Measurements from ENCODE around the gene PRAMEF12.

Gene PRAMEF12

DNA sequence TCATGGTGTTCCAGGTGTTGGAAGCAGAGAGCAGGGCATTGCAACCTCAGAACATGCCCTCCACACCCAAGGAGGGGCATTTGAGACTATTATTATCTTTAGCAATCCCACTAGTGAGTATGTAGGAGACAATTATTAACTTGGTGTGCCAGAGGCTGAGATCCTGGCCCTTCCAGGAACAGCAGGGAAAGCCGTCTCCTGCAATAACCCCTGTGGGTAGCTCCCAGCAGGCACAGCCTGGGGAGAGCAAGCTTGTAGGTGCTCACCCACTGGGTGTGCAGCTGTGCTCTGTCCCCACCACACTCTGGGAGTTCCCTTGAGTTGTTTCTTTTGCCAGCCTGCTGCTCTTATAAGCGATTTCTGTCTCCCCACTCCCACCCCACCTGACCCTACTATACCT, 17.3 kb upstream of the PRAMEF12 start:
- H4K8ac ChIP-seq (ENCODE audit: low read length), result no peak overlapping the region
- H3K36me3 ChIP-seq (ENCODE audit: control insufficient read depth in 1 of 2, insufficient read depth in 2 of 2, low read depth in 1 of 2, low read length in 2 of 2), result no peaks in the 10 kb centered on the region
- peaks cover 0 to 23% of the 10 kb centered on the region in 2 experiments for H3K27me3 ChIP-seq (ENCODE audit: control insufficient read depth in 1 of 2, insufficient read depth in 1 of 2, low read length in 2 of 2)
- H3K18ac ChIP-seq (ENCODE audit: low read depth in 1 of 2, low read length in 2 of 2), result no peak overlapping the region
- DNase-seq, result no peak
- H3K79me1 ChIP-seq (replicated peaks; ENCODE audit: low read length, poor library complexity, severe bottlenecking), result no peaks in the 10 kb centered on the region
- H3K14ac ChIP-seq (ENCODE audit: low read length in 2 of 2), result no peak overlapping the region
- H2BK15ac ChIP-seq (ENCODE audit: low read depth, poor library complexity, severe bottlenecking), result no peak overlapping the region
- H3K4ac ChIP-seq (ENCODE audit: low read depth in 1 of 2, low read length in 2 of 2), result no peak overlapping the region
- H4K91ac ChIP-seq (ENCODE audit: low read length), result no peak overlapping the region
- H2AK5ac ChIP-seq (ENCODE audit: low read length, severe bottlenecking), result no peak overlapping the region
- no peak overlapping the region for H3K23ac ChIP-seq (ENCODE audit: low read length in 2 of 2)
- H2AFZ ChIP-seq (ENCODE audit: low read depth, low read length), result no peak overlapping the region
- H3K27ac ChIP-seq (ENCODE audit: low read length, poor library complexity, severe bottlenecking), result no peak overlapping the region
- H2BK120ac ChIP-seq (ENCODE audit: low read depth, low read length), result no peak overlapping the region
- H3K9me3 ChIP-seq (ENCODE audit: control insufficient read depth, low read length), result no peaks in the 10 kb centered on the region
- H3K9ac ChIP-seq (ENCODE audit: low read length), result no peak overlapping the region
- no peak overlapping the region for H2BK5ac ChIP-seq (ENCODE audit: low read depth, low read length, poor library complexity, severe bottlenecking)
- no peak overlapping the region for H2BK12ac ChIP-seq (ENCODE audit: low read length in 2 of 2)
- H3K4me3 ChIP-seq (ENCODE audit: insufficient read depth in 1 of 2, low read depth in 1 of 2, low read length in 2 of 2), result no peak overlapping the region
- 74% methylated on average over 1 of the region's 2 CpGs for WGBS
- H3K4me2 ChIP-seq (ENCODE audit: low read length, poor library complexity, severe bottlenecking), result no peak overlapping the region
- H3K4me1 ChIP-seq (ENCODE audit: control insufficient read depth, insufficient read depth, low read depth, low read length), result no peaks in the 10 kb centered on the region

DNA sequence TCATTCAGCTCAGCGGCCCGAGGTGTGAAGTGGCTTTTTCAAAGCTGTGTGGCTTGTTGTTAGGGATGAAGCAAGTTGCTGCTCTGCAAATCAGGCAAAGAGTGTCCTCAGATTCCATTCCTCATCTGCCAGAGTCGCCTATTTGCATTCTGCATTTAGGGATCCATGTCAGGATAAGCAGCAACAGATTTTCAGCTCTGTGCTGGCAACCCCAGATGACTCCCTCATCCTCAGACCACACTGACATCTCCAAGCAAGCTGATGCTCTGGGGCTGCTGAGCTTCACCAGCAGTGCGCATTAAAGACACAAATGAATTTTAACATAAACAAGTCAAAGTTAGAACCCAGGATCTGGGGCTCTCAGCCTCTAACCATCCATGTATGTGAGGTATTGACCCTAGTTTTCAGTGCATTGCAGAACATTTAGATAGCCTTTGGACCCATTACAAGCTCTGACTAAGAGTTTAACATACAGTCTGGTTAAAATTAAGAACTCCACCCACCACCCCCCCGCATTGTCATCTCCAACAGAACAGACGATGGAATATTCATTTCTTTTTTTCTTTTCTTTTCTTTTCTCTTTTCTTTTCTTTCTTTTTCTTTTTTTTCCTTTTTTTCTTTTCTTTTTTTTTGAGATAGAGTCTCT, 16.6 kb upstream of the PRAMEF12 start:
- DNase-seq, result no peak
- Histone ChIP-seq H2BK12ac (ENCODE audit: low read length in 2 of 2) (no peak overlapping the region), H3K27me3 (ENCODE audit: control insufficient read depth in 1 of 2, insufficient read depth in 1 of 2, low read length in 2 of 2) (peaks cover 0 to 23% of the 10 kb centered on the region in 2 experiments), H3K9ac (ENCODE audit: low read length) (no peak overlapping the region), H3K79me1 (replicated peaks; ENCODE audit: low read length, poor library complexity, severe bottlenecking) (no peaks in the 10 kb centered on the region), H4K91ac (ENCODE audit: low read length) (no peak overlapping the region), H3K14ac (ENCODE audit: low read length in 2 of 2) (no peak overlapping the region), H2BK15ac (ENCODE audit: low read depth, poor library complexity, severe bottlenecking) (no peak overlapping the region), H3K9me3 (ENCODE audit: control insufficient read depth, low read length) (no peaks in the 10 kb centered on the region), H4K8ac (ENCODE audit: low read length) (no peak overlapping the region), H2BK5ac (ENCODE audit: low read depth, low read length, poor library complexity, severe bottlenecking) (no peak overlapping the region), H3K4me3 (ENCODE audit: insufficient read depth in 1 of 2, low read depth in 1 of 2, low read length in 2 of 2) (no peak overlapping the region), H3K18ac (ENCODE audit: low read depth in 1 of 2, low read length in 2 of 2) (no peak overlapping the region), H3K4ac (ENCODE audit: low read depth in 1 of 2, low read length in 2 of 2) (no peak overlapping the region), H3K4me2 (ENCODE audit: low read length, poor library complexity, severe bottlenecking) (no peak overlapping the region), H2AK5ac (ENCODE audit: low read length, severe bottlenecking) (no peak overlapping the region), H2AFZ (ENCODE audit: low read depth, low read length) (no peak overlapping the region), H3K27ac (ENCODE audit: low read length, poor library complexity, severe bottlenecking) (no peak overlapping the region), H3K36me3 (ENCODE audit: control insufficient read depth in 1 of 2, insufficient read depth in 2 of 2, low read depth in 1 of 2, low read length in 2 of 2) (no peaks in the 10 kb centered on the region), H3K4me1 (ENCODE audit: control insufficient read depth, insufficient read depth, low read depth, low read length) (no peaks in the 10 kb centered on the region), H3K23ac (ENCODE audit: low read length in 2 of 2) (no peak overlapping the region), H2BK120ac (ENCODE audit: low read depth, low read length) (no peak overlapping the region)
- 75% methylated on average over 6 of the region's 6 CpGs for WGBS

DNA sequence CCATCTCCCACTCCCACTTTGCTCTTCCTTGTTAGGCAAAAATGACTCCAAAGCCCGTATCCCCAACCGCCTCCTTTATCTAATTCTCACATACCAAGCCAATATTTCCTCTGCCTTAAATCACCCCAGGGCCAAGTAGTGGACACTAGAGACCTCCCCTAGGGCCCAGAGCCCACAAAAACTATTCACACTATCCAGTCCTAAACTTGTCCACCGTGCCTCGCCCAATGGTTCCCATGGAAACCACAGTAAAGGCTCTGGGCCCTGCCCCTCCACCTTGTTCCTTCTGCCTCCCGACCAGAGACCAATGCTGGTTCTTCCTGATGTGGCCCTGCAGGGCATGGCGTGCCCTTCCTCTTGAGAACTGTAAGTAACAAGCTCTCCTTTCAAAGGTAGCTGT, 15.7 kb upstream of the PRAMEF12 start:
- Histone ChIP-seq H3K4me2 (ENCODE audit: low read length, poor library complexity, severe bottlenecking) (no peak overlapping the region), H2BK15ac (ENCODE audit: low read depth, poor library complexity, severe bottlenecking) (no peak overlapping the region)
- 69% methylated on average over 6 of the region's 6 CpGs for WGBS

DNA sequence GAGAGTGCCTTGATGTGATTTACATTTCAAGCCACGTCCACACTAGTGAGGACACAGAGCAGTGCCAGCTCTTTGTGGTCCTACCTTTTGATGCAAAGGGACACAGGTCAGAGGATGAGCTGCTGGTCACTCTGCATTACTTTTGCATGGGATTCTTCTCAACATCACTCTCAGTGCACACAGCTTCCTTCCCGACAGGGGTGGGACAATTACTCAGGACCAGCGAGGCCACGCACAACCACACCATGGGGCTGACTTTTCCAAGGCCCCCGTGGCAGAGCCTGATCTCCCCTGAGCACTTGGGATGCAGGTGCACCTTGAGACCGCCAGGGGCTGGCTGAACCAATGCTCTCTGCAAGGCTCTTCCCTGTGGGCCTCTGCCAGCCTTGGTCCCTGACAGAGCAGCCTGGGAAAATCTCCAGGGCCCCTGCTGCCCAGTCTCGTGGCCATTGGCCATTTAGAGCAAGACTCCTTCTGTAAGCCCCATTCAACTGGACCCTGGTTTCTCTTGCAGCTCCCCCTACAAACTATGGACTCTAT, 13.2 kb upstream of the PRAMEF12 start:
- Histone ChIP-seq H3K4me2 (ENCODE audit: low read length, poor library complexity, severe bottlenecking) (no peak overlapping the region), H3K36me3 (ENCODE audit: control insufficient read depth in 1 of 2, insufficient read depth in 2 of 2, low read depth in 1 of 2, low read length in 2 of 2) (no peaks in the 10 kb centered on the region), H3K4me1 (ENCODE audit: control insufficient read depth, insufficient read depth, low read depth, low read length) (no peaks in the 10 kb centered on the region), H3K4ac (ENCODE audit: low read depth in 1 of 2, low read length in 2 of 2) (no peak overlapping the region), H2BK120ac (ENCODE audit: low read depth, low read length) (no peak overlapping the region), H3K27me3 (ENCODE audit: control insufficient read depth in 1 of 2, insufficient read depth in 1 of 2, low read length in 2 of 2) (peaks cover 0 to 28% of the 10 kb centered on the region in 2 experiments), H3K18ac (ENCODE audit: low read depth in 1 of 2, low read length in 2 of 2) (no peak overlapping the region), H4K8ac (ENCODE audit: low read length) (no peak overlapping the region), H3K9ac (ENCODE audit: low read length) (no peak overlapping the region), H2BK12ac (ENCODE audit: low read length in 2 of 2) (no peak overlapping the region), H3K79me1 (replicated peaks; ENCODE audit: low read length, poor library complexity, severe bottlenecking) (no peaks in the 10 kb centered on the region), H3K9me3 (ENCODE audit: control insufficient read depth, low read length) (no peaks in the 10 kb centered on the region), H4K91ac (ENCODE audit: low read length) (no peak overlapping the region), H3K4me3 (ENCODE audit: insufficient read depth in 1 of 2, low read depth in 1 of 2, low read length in 2 of 2) (no peak overlapping the region), H2BK15ac (ENCODE audit: low read depth, poor library complexity, severe bottlenecking) (no peak overlapping the region), H2AK5ac (ENCODE audit: low read length, severe bottlenecking) (no peak overlapping the region), H2BK5ac (ENCODE audit: low read depth, low read length, poor library complexity, severe bottlenecking) (no peak overlapping the region), H3K27ac (ENCODE audit: low read length, poor library complexity, severe bottlenecking) (no peak overlapping the region), H2AFZ (ENCODE audit: low read depth, low read length) (no peak overlapping the region), H3K14ac (ENCODE audit: low read length in 2 of 2) (no peak overlapping the region), H3K23ac (ENCODE audit: low read length in 2 of 2) (no peak overlapping the region)
- 61% methylated on average over 7 of the region's 7 CpGs for WGBS
- no peak for DNase-seq

More for the DNA sequence above, 15.7 kb upstream of the PRAMEF12 start:
- Histone ChIP-seq H3K14ac (ENCODE audit: low read length in 2 of 2) (no peak overlapping the region), H3K9ac (ENCODE audit: low read length) (no peak overlapping the region), H2BK12ac (ENCODE audit: low read length in 2 of 2) (no peak overlapping the region), H3K4me3 (ENCODE audit: insufficient read depth in 1 of 2, low read depth in 1 of 2, low read length in 2 of 2) (no peak overlapping the region), H3K9me3 (ENCODE audit: control insufficient read depth, low read length) (no peaks in the 10 kb centered on the region), H4K91ac (ENCODE audit: low read length) (no peak overlapping the region), H3K27me3 (ENCODE audit: control insufficient read depth in 1 of 2, insufficient read depth in 1 of 2, low read length in 2 of 2) (peaks cover 0 to 20% of the 10 kb centered on the region in 2 experiments), H2BK120ac (ENCODE audit: low read depth, low read length) (no peak overlapping the region), H3K18ac (ENCODE audit: low read depth in 1 of 2, low read length in 2 of 2) (no peak overlapping the region), H3K23ac (ENCODE audit: low read length in 2 of 2) (no peak overlapping the region), H3K27ac (ENCODE audit: low read length, poor library complexity, severe bottlenecking) (no peak overlapping the region), H2BK5ac (ENCODE audit: low read depth, low read length, poor library complexity, severe bottlenecking) (no peak overlapping the region), H3K4me1 (ENCODE audit: control insufficient read depth, insufficient read depth, low read depth, low read length) (no peaks in the 10 kb centered on the region), H3K79me1 (replicated peaks; ENCODE audit: low read length, poor library complexity, severe bottlenecking) (no peaks in the 10 kb centered on the region), H2AFZ (ENCODE audit: low read depth, low read length) (no peak overlapping the region), H4K8ac (ENCODE audit: low read length) (no peak overlapping the region), H3K4ac (ENCODE audit: low read depth in 1 of 2, low read length in 2 of 2) (no peak overlapping the region), H3K36me3 (ENCODE audit: control insufficient read depth in 1 of 2, insufficient read depth in 2 of 2, low read depth in 1 of 2, low read length in 2 of 2) (no peaks in the 10 kb centered on the region), H2AK5ac (ENCODE audit: low read length, severe bottlenecking) (no peak overlapping the region)
- no peak for DNase-seq
